GM19468 (cell line): ENCODE results near the gene MAD1L1.
"Not testable (repeated sequence)": the region's sequence is repeated elsewhere in the genome, so short reads cannot be mapped to it uniquely, and the experiment has no call there.

ENCODE experiments used
- ATAC-seq: cut with Tn5 transposase; IDR thresholded peaks from one replicate; pipeline ENCODE4 v1.9.1; 2021; ENCODE audit warnings: mild to moderate bottlenecking, moderate library complexity, moderate number of reproducible peaks; ENCODE audit not compliant: unreplicated experiment; ENCODE audit errors: extremely low read depth

Gene MAD1L1

DNA sequence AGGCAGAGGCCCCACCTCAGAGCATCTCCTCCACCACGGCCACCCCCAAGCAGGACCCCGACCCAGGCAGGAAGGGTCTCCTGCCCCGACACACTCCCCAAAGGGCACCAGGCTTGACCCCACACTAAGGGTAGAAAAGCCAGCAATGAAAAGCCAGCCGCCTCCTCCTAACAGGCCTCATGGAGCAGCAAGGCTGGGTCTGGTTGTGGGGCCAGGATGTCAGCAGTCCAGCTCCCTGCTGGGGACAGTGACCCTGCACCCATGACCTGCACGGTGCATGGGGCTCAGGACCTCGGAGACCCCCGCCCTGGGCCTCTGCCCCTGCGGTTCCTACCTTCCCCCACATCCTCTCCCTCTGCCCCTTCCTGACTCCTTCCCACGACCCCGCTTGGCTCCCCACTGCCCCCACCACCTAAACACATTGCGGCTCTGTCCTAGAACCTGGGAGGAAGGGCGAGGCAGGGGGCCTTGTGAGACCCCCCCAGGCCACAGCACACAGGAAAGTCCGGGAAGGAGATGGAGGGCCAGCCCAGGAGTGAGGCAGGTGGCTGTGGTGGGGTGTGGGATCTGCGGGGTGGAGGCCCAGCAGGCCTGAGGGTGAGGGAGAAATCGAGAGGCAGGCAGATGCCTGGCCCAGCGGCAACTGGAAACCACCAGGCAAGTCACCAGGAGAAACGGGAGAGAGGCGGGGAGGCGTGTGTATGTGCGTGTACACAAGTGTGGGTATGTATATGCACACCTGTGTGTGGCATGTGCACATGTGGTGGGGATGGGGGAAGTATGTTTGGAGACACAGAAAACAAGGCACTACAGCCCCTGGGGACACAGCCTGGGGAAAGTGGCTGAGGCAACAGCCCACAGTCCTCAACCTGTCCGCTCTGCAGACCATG is 229.9 kb downstream of the MAD1L1 start:
- ATAC-seq = no peak

- no peak for ATAC-seq
Measured at GRCh38 chr7:2001601-2002442, 230.9 kb downstream of the MAD1L1 start.

DNA sequence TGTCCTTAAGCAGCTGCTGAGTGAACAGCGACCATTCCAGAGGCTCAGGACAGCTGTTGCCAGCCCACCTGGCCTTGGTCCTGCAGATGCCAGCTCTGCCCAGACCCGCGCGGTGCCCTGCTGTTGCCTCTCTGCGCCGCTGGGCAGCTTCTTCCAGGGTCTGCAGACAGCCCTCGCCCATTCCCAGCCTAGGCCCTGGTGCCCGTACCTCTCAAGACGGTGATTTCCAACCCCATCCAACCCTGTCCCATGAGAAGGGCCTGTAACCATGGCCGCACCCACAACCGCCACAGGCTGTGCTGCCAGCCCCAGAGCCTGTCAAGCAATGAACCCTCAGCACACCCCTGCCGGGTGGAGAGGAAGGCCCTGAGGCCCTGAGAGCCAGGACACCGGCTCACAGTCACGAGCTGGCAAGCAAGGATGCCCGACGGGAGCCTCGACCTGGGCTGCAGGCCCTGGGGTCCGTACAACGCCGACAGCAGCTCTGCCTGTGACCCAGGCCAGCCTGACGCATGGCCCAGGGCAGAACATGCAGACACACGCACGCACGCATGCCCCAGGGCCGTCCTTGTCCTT is 231.9 kb downstream of the MAD1L1 start:
- ATAC-seq = no peak

DNA sequence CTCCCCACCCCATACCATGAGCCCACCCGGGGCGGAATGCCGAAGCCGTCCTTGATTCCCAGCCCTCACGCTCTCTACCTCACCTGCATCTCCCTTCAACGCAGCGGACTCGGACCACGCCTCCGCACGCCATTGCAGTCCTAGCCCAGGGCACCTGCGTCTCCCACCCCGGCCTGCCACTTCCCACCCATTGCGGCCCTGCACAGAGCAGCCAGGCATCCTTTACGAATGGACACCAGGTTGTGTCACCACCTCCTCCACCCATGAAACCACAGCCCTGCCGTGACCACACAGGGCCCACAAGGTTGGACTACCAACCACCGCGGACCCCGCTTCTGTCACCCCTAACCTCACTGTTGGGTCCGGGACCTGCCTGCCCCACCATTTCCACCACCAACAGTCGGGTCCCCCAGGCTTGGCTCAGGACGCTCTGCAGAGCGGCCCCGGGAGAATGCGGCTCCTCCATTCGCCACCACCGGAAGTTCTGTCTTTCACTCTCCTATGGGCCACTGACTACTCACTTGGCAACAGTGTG is 232.5 kb downstream of the MAD1L1 start:
- ATAC-seq = no peak

GRCh38 chr7:1999278-1999984 is 233.3 kb downstream of the MAD1L1 start:
- no peak for ATAC-seq

DNA sequence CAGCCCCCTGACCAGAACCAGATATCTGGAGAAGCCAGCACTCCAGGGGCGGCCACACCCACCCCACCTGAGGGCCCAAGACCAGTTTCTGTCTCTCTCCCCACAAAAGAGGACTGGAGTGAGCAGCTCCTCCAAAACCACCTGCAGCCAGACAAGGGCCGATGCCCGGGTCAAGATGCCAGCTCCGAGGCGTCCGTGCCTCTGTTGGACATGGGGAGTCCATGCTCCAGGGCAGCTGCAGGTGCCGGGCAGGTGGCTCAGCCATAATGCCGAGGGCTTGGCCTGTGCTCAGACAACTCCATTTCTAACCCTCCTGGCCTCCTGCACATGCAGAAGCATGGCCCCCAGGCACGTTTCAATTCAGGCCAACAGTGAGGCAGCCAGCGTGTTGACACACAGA is 234.6 kb downstream of the MAD1L1 start:
- ATAC-seq = no peak

DNA sequence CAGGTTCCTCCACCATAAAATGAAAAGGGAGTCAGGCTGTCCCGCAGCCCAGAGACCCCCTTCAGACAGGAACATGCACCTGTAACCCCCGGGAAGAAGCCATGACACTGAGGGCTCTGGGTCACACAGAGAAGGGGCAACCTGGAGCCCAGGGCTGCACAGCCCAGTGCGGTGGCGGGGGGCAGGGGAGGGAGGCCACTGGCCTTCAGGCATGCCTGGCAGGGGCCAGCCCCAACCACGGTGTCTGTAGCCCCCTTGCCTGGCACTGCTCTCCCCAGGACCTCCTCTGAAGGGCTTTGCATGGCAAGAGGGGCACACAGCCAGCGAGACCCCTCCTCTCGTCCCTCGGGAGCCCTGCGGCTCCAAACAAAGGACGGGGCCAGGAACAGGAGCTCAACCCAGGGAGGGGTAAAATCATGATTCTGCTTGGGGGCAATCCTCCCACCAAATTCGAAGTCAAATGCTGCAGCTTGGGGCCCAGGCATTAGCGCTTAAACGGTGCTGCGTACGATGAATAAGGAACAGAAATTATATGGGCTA is 235.1 kb downstream of the MAD1L1 start:
- ATAC-seq = no peak

DNA sequence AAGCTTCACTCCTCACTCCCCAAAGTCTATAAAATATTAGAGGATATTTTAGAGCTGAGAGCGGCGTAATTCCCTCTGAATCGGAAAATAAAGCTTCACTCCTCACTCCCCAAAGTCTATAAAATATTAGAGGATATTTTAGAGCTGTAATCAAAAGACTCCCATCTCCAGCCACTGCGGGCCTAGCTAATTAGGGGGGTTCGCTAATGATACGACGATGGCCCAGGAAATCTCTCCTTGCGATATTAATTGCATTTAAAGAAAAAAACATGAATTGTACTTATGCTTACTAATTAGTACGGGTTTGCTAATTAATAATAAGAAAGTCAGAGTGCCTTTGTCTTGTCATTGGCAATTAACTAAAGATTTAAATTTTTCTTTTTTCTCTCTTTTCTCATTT is 235.9 kb downstream of the MAD1L1 start:
- no peak for ATAC-seq

GRCh38 chr7:1995911-1996420 is 236.8 kb downstream of the MAD1L1 start:
- not testable (repeated sequence) for ATAC-seq

- no peak for ATAC-seq
Measured at GRCh38 chr7:1995426-1995825, 237.3 kb downstream of the MAD1L1 start.

GRCh38 chr7:1994931-1995330 is 237.8 kb downstream of the MAD1L1 start:
- ATAC-seq = no peak

DNA sequence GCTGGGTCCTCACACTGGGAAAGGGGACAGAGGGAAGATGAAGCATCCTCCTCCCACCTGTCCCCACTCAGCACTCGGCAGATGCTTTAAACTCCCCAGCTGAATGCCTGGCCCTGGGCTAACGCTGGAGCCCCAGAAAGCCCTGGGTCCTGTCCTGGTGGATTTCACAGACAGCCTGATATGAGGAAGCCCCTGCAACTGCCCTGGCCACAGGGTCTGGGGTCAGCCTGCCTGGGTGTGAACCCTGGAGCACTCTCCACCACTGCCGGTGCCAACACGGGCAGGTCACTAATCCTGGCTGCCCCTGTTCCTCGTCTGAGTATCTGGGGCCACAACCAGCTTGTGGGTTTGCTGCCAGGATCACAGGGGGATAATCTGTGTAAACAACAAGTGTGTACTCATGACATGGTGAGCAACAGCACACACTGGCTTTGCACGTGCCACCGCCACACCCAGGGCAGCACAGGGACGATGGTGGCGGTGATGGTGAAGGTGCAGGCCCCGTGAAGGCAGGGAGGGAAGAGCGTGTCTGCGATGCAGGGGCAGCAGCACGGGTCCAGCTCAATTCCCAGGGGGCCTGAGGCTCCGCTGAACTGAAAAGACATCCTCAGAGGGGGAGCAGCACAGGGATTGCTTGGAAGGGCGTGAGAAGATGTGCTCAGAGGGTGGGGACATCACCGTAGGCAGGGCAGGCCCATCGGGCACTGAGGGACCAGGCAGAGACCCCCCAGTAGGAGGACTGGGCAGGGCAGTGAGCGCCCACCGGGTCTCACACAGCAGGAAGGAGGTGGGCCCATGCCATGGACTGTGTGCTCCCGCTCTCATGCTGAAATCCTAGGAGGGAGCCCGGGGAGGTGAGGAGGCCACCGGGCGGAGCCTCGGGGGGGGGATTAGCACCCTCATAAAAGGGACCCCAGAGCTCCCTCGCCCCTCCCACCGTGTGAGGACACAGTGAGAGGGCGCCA is 238.7 kb downstream of the MAD1L1 start:
- ATAC-seq = no peak

- no peak for ATAC-seq
Measured at GRCh38 chr7:1993031-1993695, 239.6 kb downstream of the MAD1L1 start.

DNA sequence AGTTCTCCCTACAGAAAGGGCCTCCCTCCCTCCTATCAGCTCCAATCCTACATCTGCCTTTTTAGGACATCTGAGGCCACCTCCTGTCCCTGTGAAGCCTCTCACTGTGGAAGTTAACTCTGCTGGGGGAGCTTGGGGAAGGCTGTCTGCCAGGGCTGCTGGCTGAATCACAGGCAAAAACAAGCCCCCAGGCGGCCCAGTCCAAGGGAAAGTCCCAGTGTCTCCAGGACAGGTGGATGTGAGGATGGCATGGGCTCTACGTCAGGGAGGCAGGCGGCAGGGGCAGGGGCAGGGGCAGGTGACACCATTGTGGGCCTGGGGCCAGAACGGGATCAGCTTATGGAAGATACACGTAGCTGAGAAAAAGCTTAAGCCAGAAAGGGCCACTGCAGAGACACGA is 240.2 kb downstream of the MAD1L1 start:
- no peak for ATAC-seq

DNA sequence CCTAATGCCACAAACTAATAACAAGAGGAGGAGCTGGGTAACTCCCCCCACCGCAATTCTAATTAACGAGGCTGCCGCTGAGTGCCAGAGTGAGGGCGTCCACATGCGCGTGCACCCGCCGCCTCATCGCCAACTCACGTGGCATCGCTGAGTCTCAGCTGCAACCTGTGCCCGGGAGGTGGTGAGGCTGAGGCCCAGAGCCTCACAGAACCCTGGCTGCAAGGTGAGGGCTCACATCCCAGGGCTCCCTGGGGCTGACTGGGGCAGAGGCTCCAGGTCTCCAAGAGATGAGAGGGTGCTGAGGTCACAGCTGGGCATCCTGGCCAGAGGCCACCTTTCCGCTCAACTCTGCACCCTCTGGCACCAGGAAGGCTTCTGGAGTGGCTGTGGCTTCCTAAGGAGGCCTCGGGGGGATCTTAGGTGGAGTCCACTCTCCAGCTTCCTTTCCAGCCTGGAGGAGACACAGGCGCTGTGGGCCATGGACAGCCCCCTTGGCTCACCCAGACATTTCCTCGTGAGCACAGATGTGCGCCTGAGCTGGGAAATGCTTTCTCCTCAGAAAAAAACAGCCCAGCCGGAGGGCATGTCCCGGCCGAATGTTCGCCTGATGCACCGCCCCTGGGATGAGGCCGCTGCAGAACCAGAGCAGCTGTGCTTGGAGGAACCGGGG is 242.6 kb downstream of the MAD1L1 start:
- ATAC-seq = no peak

GRCh38 chr7:1989049-1989860 is 243.5 kb downstream of the MAD1L1 start:
- no peak for ATAC-seq

- no peak for ATAC-seq
Measured at GRCh38 chr7:1988533-1988930, 244.2 kb downstream of the MAD1L1 start.
